ENCODE measurements around the gene TST.

The TST gene

DNA sequence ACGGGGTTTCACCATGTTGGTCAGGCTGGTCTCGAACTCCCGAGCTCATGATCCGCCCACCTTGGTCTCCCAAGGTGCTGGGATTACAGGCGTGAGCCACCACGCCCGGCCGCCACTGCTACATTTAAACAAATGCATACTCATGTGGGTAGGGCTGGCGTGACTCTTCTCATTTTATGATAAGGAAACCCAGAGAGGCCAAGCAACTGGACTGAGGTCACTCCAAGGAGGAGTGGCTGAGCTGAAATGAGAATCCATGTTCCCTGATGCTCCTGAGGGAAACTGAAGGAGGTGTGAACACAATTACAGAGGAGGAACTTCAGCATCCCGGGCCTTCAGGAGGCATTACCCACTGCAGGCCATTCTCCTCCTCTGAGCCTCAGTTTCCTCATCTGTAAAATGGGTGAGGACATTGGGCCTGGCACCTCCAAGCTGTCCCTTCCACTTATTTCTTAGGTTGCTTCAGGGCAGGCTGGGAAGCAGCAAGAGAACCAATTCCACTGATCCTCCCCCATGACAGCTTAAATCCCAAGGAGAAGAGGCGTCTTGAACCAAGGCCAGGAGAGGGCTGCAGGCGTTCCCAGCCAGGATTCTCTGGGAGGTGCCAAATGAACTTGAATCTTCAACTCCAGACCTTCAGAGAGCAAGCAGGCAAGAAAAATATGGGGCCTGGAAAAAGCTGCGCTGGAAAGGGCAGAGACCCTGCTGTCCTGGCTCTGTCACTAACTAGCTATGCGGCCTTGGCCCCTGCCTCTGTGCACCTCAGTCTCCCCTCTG is 2.9 kb downstream of the TST start:
- no peak overlapping the region for H3K27ac ChIP-seq (replicated peaks)
- TF ChIP-seq, protein P1, sequence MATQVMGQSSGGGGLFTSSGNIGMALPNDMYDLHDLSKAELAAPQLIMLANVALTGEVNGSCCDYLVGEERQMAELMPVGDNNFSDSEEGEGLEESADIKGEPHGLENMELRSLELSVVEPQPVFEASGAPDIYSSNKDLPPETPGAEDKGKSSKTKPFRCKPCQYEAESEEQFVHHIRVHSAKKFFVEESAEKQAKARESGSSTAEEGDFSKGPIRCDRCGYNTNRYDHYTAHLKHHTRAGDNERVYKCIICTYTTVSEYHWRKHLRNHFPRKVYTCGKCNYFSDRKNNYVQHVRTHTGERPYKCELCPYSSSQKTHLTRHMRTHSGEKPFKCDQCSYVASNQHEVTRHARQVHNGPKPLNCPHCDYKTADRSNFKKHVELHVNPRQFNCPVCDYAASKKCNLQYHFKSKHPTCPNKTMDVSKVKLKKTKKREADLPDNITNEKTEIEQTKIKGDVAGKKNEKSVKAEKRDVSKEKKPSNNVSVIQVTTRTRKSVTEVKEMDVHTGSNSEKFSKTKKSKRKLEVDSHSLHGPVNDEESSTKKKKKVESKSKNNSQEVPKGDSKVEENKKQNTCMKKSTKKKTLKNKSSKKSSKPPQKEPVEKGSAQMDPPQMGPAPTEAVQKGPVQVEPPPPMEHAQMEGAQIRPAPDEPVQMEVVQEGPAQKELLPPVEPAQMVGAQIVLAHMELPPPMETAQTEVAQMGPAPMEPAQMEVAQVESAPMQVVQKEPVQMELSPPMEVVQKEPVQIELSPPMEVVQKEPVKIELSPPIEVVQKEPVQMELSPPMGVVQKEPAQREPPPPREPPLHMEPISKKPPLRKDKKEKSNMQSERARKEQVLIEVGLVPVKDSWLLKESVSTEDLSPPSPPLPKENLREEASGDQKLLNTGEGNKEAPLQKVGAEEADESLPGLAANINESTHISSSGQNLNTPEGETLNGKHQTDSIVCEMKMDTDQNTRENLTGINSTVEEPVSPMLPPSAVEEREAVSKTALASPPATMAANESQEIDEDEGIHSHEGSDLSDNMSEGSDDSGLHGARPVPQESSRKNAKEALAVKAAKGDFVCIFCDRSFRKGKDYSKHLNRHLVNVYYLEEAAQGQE (IDR thresholded peaks at IDR 0.05; ENCODE audit: insufficient replicate concordance, low read depth) = no peak
- no peak for TF ChIP-seq CTCF (IDR thresholded peaks at IDR 0.05; ENCODE audit: insufficient read depth, low read length)
- TF ChIP-seq POLR2AphosphoS5 (IDR thresholded peaks at IDR 0.05; ENCODE audit: low read depth) = no peak
- no peak for TF ChIP-seq SPI1 (IDR thresholded peaks at IDR 0.05; ENCODE audit: borderline replicate concordance, low read depth)
- TF ChIP-seq GABPA (IDR thresholded peaks at IDR 0.05; ENCODE audit: low read depth) = no peak
- H3K27me3 ChIP-seq (ENCODE audit: insufficient read depth, poor library complexity, severe bottlenecking) = no peaks in the 10 kb centered on the region
- H3K4me3 ChIP-seq (replicated peaks; ENCODE audit: insufficient read depth, low read length) = no peak overlapping the region
- DNase-seq (ENCODE audit: low read depth in 1 of 2, low spot score in 1 of 2) = no peak

- TF ChIP-seq GABPA (IDR thresholded peaks at IDR 0.05; ENCODE audit: low read depth) (no peak), CTCF (IDR thresholded peaks at IDR 0.05; ENCODE audit: insufficient read depth, low read length) (no peak), SPI1 (IDR thresholded peaks at IDR 0.05; ENCODE audit: borderline replicate concordance, low read depth) (no peak), POLR2AphosphoS5 (IDR thresholded peaks at IDR 0.05; ENCODE audit: low read depth) (no peak)
- TF ChIP-seq, protein P1 (IDR thresholded peaks at IDR 0.05; ENCODE audit: insufficient replicate concordance, low read depth) = no peak
- H3K27me3 ChIP-seq (ENCODE audit: insufficient read depth, poor library complexity, severe bottlenecking) = no peaks in the 10 kb centered on the region
Measured at GRCh38 chr22:37015587-37015878, 3.7 kb downstream of the TST start.

GRCh38 chr22:37014835-37015586 is 4.2 kb downstream of the TST start:
- no peaks in the 10 kb centered on the region for H3K27me3 ChIP-seq (ENCODE audit: insufficient read depth, poor library complexity, severe bottlenecking)
- DNase-seq (ENCODE audit: low read depth in 1 of 2, low spot score in 1 of 2) = no peak
- H3K27ac ChIP-seq (replicated peaks) = no peak overlapping the region
- H3K4me3 ChIP-seq (replicated peaks; ENCODE audit: insufficient read depth, low read length) = no peak overlapping the region
- TF ChIP-seq GABPA (IDR thresholded peaks at IDR 0.05; ENCODE audit: low read depth) = no peak
- TF ChIP-seq POLR2AphosphoS5 (IDR thresholded peaks at IDR 0.05; ENCODE audit: low read depth) = no peak
- TF ChIP-seq, protein P1 (IDR thresholded peaks at IDR 0.05; ENCODE audit: insufficient replicate concordance, low read depth) = no peak
- no peak for TF ChIP-seq SPI1 (IDR thresholded peaks at IDR 0.05; ENCODE audit: borderline replicate concordance, low read depth)
- TF ChIP-seq CTCF (IDR thresholded peaks at IDR 0.05; ENCODE audit: insufficient read depth, low read length) = no peak

More at GRCh38 chr22:37015587-37015878, 3.7 kb downstream of the TST start:
- no peak for DNase-seq (ENCODE audit: low read depth in 1 of 2, low spot score in 1 of 2)
- Histone ChIP-seq H3K27ac (replicated peaks) (no peak overlapping the region), H3K4me3 (replicated peaks; ENCODE audit: insufficient read depth, low read length) (no peak overlapping the region)
